Pancreas (tissue), 10 donors: Measurements from ENCODE around the gene DTX3L. TPM values are rescaled to one million over a fixed set of nuclear protein-coding genes. Genes with fewer than 3 reads are reported as not detected.

Experiments
- ATAC-seq, 4 donors: fragments of 200-7000 bp; cut with Tn5 transposase; one replicate each; pipeline versions ENCODE4 v1.8.0 to v1.9.1; 2020; ENCODE audit warnings: mild to moderate bottlenecking in 4 of 4, moderate library complexity in 4 of 4
- DNase-seq, 6 donors: peaks; one replicate each; pipeline ENCODE4 v3.0.0-alpha.2; 2020
- FAIRE-seq: peaks from 2 replicates; lab custom pipeline; 2012; peaks lifted over from hg19 to GRCh38; lab: Jason Lieb, UNC
- H3K27ac ChIP-seq, 4 donors: fragments of 200-600 bp; sonication (generic); 1 replicate in 3 of 4; 2 replicates in 1 of 4; pipeline versions ENCODE4 v1.5.0 to v1.8.0; 2020
- H3K27me3 ChIP-seq, 4 donors: fragments of 200-600 bp; one replicate each; pipeline ENCODE4 v1.8.0; 2021
- H3K36me3 ChIP-seq, 3 donors: fragments of 200-600 bp; sonication (generic) in 1 of 3; one replicate each; pipeline versions ENCODE4 v1.5.0 to v1.8.0; 2020 to 2021
- H3K4me1 ChIP-seq, 3 donors: fragments of 200-600 bp; one replicate each; pipeline ENCODE4 v1.8.0; 2021
- H3K4me3 ChIP-seq, 4 donors: fragments of 200-600 bp; sonication (generic) in 2 of 4; one replicate each; pipeline versions ENCODE4 v1.5.0 to v1.8.0; 2020 to 2021
- H3K9me3 ChIP-seq, 4 donors: fragments of 200-600 bp; one replicate each; pipeline ENCODE4 v1.8.0; 2021
- WGBS, 2 donors: extraction: QIAGEN DNeasy Blood & Tissue Kit; methylation state at CpG; one replicate each; pipeline ENCODE4 v1.1.7; 2013; 5-methylcytosine and 5-hydroxymethylcytosine counted together
- intact Hi-C, 3 donors: fragments of 100-400 bp; cut with DNase I; formaldehyde crosslinking; loops; one replicate each; pipeline versions ENCODE4 v1.11.1 to v1.14.2; 2022
- polyA plus RNA-seq, 2 donors: library from polyadenylated mRNA; stranded (reverse); fragments of 200-250 nt; gene quantifications; one replicate each; pipeline ENCODE4 v1.2.3, GENCODE V29; 2013
- total RNA-seq, 6 donors: library from RNA; stranded (reverse); fragmentation: NEBNext Ultra II Directional in 4 of 6; extraction: Animal tissue kit (Norgen Biotek cat#: 25700) in 4 of 6; gene quantifications; one replicate each; pipeline versions ENCODE4 v1.2.1 to v1.2.4, GENCODE V29; 2021 to 2023
- TF ChIP-seq, protein P1 (sequence below), 4 donors: fragments of 200-600 bp; sonication (generic) in 3 of 4; IDR thresholded peaks; one replicate each; pipeline versions ENCODE4 v1.5.0 to v1.8.0; 2021; ENCODE audit warnings: antibody characterized with exemption in 4 of 4
- donor health status: healthy with polysubstance abuse.
- donor health status: DM: no; HTN: no; CAD: no; lungs with moderate emphysema.
- donor health status: DM: no; HTN: no; CAD: no.
- donor health status: control.
- donor health status: control.
- donor health status: Bipolar disorder and iron deficiency.
- donor health status: DM: yes; HTN: yes; CAD: no.
- donor health status: DM: no; HTN: no; CAD: no.
- donor health status: DM: no; HTN: no; CAD: no.
- donor health status: DM: yes; HTN: yes; CAD: no.

The DTX3L gene
- total and polyA plus RNA-seq, 8 donors, result 7.4 to 36.6 (median 18.6) TPM

DNA sequence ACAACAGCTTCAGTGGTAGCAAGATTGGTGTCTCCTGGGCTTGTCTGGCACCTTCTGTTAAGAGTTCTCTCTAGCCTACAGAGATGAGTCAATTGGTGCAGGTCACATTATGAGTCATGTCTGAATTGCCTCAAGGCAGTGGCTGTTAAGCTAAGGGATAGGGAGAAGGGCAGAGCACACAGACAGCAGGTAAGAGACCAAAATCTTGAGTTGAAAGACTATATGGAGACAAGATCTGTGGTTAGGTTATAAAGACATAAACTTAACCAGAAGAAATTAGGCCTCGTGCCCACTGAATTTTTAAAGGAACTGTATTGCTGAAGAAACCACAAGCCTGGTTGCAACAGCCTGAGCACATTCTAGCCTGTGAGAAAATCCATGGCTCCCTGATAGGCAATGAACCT, 30.2 kb upstream of the DTX3L start:
- Histone ChIP-seq H3K4me1 (no peaks in the 10 kb centered on the region), H3K4me3 (no peak overlapping the region), H3K9me3 (no peaks in the 10 kb centered on the region), H3K36me3 (peaks cover 0 to 58% (median 34%) of the 10 kb centered on the region in 3 donors), H3K27ac (no peak overlapping the region), H3K27me3 (no peaks in the 10 kb centered on the region)
- intact Hi-C loops, result no loop called here
- ATAC-seq (peak in 1 of 4 donors; percentile 44), FAIRE-seq (no peak), DNase-seq (no peak)
- TF ChIP-seq, protein P1, sequence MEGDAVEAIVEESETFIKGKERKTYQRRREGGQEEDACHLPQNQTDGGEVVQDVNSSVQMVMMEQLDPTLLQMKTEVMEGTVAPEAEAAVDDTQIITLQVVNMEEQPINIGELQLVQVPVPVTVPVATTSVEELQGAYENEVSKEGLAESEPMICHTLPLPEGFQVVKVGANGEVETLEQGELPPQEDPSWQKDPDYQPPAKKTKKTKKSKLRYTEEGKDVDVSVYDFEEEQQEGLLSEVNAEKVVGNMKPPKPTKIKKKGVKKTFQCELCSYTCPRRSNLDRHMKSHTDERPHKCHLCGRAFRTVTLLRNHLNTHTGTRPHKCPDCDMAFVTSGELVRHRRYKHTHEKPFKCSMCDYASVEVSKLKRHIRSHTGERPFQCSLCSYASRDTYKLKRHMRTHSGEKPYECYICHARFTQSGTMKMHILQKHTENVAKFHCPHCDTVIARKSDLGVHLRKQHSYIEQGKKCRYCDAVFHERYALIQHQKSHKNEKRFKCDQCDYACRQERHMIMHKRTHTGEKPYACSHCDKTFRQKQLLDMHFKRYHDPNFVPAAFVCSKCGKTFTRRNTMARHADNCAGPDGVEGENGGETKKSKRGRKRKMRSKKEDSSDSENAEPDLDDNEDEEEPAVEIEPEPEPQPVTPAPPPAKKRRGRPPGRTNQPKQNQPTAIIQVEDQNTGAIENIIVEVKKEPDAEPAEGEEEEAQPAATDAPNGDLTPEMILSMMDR (IDR thresholded peaks at IDR 0.05), result no peak
- 73 to 88% methylated on average over 1 of the region's 1 CpG for WGBS, 2 donors

DNA sequence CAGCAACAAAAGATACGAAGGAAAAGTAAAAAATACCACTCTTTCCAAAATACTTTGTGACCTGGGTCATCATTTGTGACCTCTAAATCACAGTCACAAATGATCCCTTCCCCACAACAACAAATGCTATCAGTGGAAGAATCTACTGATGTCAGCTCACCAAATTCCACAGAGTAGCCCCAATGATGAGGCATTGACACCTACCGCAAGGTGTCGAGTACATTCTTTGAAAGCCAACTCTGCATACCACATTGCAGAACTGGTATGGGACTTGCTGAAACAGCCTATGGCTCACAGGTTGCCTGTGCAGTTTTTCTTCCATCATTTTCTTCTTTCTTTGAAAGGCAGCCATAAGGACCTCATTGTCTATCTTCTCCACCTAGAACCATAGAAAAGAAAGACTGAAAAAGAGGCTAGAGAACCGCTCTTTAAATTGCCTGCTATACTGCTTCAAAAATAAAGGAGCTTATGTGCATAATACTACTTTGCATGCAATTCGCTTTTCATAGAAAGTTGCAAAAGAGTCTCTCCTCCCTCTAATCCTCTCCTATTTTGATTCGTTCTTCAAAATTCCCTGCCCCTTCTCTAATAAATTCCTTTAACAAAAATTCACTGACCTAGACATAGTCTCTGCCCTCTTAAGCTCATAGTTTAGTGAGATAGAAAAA, 28.0 kb upstream of the DTX3L start:
- Histone ChIP-seq H3K4me3 (no peak overlapping the region), H3K27me3 (no peaks in the 10 kb centered on the region), H3K4me1 (no peaks in the 10 kb centered on the region), H3K36me3 (peaks cover 0 to 65% (median 38%) of the 10 kb centered on the region in 3 donors), H3K9me3 (no peaks in the 10 kb centered on the region), H3K27ac (no peak overlapping the region)
- intact Hi-C loops, result no loop called here
- FAIRE-seq (no peak), ATAC-seq (no peak), DNase-seq (no peak)
- TF ChIP-seq, protein P1 (IDR thresholded peaks at IDR 0.05), result no peak
- 87 to 93% methylated on average over 6 of the region's 6 CpGs for WGBS, 2 donors

DNA sequence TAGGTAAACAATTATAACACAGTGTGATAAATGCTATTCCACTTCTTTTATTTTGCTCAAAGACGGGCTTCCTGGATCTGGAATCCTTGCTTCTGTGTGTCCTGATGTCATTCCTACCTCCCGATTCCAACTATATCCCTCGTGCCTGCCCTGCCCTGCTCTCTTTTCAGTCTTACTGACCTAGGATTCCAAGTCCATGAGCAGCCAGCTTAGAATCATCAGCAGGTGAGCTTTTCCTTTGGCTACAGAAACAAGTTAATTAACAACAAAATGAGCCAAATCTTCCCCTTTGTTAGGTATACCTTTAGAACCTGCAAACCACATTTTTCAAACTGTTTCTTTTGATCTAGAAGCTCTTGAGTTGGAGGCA, 27.5 kb upstream of the DTX3L start:
- TF ChIP-seq, protein P1 (IDR thresholded peaks at IDR 0.05), result no peak
- no peaks in the 10 kb centered on the region for H3K4me1 ChIP-seq
- no peaks in the 10 kb centered on the region for H3K27me3 ChIP-seq
- ATAC-seq (no peak), FAIRE-seq (no peak), DNase-seq (no peak)
- H3K4me3 ChIP-seq, result no peak overlapping the region
- H3K9me3 ChIP-seq, result no peaks in the 10 kb centered on the region
- intact Hi-C loops, result no loop called here
- H3K27ac ChIP-seq, result no peak overlapping the region
- H3K36me3 ChIP-seq, result peaks cover 0 to 61% (median 36%) of the 10 kb centered on the region in 3 donors
- WGBS, 2 donors, result 72 to 83% methylated on average over 3 of the region's 3 CpGs

DNA sequence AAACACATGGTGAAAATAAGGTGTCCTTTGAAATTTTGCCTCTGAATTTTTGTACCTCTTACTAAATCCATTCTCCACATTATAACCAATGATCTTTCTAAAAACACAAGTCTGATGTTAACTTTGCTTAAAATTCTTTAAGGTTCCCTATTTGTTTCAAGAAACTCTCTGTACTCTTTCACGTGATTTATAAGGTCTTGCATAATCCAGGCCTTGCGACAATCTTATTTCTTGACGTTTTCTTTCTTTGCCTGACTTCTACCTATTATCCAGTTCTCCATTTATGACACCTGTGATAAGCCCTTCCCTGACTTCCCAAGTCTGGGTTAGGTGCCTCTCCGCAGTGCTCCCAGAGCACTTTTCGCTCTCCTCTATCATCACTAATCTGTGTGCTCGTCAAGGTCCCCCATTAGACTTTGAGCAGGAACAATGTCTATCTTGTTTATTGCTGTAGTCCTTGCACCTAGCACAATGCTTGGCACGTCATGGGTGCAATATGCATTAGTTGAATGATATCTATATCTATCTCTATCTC, 25.1 kb upstream of the DTX3L start:
- Histone ChIP-seq H3K36me3 (peaks cover 0 to 37% (median 18%) of the 10 kb centered on the region in 3 donors), H3K4me1 (no peaks in the 10 kb centered on the region), H3K27me3 (no peaks in the 10 kb centered on the region), H3K27ac (no peak overlapping the region), H3K9me3 (no peaks in the 10 kb centered on the region), H3K4me3 (no peak overlapping the region)
- FAIRE-seq, result no peak
- TF ChIP-seq, protein P1 (IDR thresholded peaks at IDR 0.05), result no peak
- 89 to 93% methylated on average over 7 of the region's 7 CpGs for WGBS, 2 donors
- no peak for DNase-seq
- intact Hi-C loops, result no loop called here
- no peak for ATAC-seq

DNA sequence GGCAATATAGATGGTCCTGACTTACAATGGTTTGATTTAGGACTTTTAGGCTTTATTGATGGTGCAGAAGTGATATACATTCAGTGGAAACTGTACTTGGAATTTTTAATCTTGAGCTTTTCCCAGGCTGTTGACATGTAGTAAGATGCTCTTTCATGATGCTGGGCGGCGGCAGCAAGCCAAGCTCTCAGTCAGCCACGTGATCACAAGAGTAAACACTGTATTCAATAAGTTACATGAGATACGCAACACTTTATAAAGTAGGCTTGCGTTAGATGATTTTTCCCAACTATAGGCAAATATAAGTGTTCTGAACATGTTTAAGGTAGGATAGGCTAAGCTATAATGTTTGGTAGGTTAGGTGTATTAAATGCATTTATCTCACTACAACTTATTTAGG, 18.0 kb upstream of the DTX3L start:
- H3K4me1 ChIP-seq, result no peaks in the 10 kb centered on the region
- intact Hi-C loops, result no loop called here
- TF ChIP-seq, protein P1 (IDR thresholded peaks at IDR 0.05), result no peak
- ATAC-seq (no peak), DNase-seq (no peak), FAIRE-seq (no peak)
- no peak overlapping the region for H3K27ac ChIP-seq
- H3K4me3 ChIP-seq, result no peak overlapping the region
- H3K9me3 ChIP-seq, result no peaks in the 10 kb centered on the region
- peaks cover 0 to 31% (median 4%) of the 10 kb centered on the region in 3 donors for H3K36me3 ChIP-seq
- H3K27me3 ChIP-seq, result no peaks in the 10 kb centered on the region
- 88 to 89% methylated on average over 5 of the region's 5 CpGs for WGBS, 2 donors
